GM19455 (cell line): ENCODE results near the gene TRIOBP.
"Not testable (repeated sequence)": the region's sequence is repeated elsewhere in the genome, so short reads cannot be mapped to it uniquely, and the experiment has no call there.

ENCODE experiments used
- ATAC-seq: cut with Tn5 transposase; IDR thresholded peaks from one replicate; pipeline ENCODE4 v1.9.1; 2021; ENCODE audit not compliant: unreplicated experiment

The TRIOBP gene

DNA sequence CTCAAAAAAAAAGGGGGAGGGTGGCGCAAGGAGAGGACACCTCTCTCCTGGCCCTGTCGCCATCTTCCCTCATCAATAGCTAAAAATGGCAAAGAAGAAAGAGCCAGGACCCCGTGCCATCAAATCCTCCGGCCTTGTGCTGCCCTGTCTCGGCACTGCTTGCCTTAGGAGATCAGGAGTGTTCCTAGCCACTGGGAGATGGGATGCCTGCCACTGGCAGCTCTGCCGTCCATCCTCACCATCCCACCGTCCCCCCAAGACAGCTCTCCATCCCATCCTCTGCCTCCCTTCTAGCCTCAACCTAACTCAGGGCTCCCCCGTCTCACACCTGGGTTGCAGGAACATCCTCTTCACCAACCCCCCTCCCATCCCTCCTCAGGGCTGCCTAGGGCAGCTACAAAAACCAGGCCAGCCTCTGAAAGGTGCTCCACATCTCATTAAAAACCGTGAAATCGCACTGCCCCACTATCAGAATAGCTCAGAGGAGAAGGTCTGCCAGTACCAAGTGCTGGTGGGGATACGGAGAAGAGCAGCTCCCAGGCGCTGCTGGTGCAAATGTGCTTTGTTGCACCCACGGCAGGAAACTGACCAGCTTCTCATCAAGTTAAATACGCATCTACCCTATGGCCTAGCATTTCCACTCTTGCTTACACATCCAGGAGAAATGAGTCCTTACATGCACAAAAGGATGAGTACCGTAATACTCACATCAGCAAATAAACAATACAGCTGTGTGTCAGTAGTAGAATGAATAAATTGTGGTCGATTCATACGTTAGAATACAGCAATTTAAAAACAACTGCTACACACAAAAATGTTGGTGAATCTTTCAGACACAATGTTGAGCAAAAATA, 79.2 kb downstream of the TRIOBP start:
- no peak for ATAC-seq

DNA sequence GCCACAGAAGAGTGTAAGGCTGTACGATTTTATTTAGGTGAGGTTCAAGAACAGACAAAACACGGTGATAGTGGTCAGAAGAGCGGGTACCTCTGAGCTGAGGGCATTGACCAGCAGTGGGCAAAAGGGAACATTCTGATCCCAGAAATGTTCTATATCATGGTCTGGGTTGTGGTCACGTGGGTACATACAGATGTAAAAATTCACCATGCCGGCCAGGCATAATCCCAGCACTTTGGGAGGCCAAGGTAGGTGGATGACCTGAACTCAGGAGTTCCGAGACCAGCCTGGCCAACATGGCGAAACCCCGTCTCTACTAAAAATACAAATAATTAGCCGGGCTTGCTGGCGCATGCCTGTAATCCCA, 79.8 kb downstream of the TRIOBP start:
- ATAC-seq, result no peak

DNA sequence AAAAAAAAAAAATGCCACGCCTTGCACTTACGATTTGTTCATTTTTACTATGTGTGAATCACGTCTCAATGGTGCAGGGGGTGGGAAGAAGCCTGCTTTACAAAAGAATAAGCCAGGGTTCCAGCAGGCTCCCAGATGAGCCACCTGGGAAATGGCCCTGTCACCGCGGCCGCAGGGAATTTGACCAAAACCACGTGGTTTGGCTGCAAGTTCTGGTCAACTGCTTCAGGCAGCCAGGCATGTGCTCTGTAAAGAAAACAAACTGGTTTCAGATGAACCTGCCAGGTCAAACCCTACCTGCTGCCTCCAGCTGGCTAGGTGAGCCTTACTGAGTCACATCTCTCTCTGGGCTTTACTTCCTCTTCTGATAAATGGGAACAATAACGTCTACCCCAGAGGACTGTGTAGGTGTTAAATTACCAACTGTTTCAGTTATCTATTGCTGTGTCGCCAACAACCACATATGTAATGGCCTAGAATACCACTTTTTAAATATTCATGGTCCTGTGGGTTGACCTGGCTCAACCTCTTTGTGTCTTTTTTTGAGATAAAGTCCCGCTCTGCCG, 80.4 kb downstream of the TRIOBP start:
- ATAC-seq, result no peak

DNA sequence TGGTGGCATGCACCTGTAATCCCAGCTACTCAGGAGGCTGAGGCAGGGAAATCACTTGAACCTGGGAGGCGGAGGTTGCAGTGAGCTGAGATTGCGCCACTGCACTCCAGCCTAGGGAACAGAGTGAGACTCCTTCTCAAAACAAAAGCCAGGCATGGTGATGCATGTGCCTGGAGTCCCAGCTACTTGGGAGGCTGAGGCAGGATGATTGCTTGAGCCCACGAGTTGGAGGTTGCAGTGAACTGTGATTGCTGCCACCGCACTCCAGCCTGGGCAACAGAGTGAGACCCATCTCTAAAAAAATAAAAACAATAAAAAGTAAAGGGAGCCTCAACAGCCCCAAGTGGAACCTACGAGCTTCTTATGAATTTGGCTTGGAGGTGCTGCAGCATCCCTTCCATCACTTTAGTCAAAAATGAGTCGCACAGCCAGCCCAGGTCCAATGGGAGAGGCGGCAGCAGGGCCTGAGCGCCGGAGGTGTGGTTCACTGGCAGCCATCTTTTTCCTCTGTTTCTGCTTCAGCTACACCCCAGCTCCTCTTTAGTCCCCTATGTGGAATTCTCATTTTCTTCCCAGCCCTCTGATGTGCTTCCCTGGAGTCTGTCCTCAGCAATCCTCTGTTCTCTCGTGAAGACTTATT, 81.6 kb downstream of the TRIOBP start:
- ATAC-seq, result no peak

DNA sequence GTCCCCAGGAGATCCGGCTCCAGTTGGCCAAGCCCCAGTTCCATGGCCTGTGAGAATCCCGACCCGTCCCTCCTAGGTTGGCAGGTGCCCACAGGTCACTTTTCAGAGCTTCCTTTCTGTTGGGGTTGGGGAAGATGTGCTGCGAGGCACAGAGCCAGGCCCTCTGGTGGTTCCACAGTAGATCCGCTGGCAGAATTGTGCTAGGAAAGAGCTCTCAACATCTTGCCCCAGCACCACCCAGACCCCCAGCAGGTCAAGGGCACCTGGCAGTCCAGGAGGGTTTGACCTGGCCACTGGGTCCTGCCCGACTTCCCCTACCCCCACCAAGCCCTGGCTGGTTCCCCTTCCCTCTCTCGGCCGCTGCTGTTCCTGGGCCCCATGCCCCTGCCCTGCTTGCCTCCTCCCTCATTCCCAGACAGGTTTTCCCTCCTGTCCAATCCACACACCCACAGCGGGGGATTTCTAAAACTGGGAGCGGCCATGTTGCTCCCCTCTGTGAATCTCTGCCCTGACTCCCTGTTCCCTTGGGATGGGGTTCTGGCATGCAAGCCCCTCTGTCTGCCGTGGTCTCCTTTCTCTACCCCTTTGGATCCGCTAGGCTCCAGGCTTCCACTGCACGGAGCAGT, 84.7 kb downstream of the TRIOBP start:
- no peak for ATAC-seq

DNA sequence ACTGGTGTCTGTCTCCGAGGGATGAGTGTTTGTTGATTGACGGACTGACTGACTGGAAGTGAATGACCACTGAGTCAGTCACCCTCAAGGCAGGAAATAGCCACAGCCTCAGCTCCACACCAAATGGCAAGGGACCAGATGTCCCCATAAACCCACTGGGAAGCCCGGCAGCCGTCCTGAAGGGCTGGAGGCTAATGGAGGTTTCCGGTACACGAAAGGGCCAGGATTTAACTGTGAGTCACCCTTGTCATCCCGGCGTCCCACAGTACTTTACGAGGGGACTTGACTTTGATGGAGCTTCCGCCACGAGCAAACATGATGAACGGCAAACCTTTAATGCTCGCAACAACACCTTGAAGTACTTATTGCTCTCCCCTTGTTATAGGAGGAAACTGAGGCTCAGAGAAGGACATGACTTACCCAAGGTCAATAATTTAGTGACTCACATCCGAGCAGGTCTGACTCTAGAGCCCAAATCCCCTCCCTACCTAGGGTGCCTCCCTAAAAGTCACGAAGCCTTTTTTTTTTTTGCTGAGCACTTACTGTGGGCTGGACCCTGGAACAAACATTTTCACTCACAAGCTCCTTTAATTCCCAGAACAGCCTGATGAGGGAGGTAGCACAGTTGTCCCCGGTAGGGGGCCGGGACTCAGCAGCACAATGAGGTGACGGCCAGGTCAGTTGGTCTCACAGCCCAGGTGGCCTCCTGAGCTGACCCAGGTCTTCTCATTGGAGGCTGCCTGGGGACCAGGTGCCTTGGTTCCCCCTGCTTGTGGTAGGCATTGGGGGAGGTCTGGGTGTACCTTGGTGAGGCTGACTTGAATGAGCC, 85.7 kb downstream of the TRIOBP start:
- no peak for ATAC-seq

DNA sequence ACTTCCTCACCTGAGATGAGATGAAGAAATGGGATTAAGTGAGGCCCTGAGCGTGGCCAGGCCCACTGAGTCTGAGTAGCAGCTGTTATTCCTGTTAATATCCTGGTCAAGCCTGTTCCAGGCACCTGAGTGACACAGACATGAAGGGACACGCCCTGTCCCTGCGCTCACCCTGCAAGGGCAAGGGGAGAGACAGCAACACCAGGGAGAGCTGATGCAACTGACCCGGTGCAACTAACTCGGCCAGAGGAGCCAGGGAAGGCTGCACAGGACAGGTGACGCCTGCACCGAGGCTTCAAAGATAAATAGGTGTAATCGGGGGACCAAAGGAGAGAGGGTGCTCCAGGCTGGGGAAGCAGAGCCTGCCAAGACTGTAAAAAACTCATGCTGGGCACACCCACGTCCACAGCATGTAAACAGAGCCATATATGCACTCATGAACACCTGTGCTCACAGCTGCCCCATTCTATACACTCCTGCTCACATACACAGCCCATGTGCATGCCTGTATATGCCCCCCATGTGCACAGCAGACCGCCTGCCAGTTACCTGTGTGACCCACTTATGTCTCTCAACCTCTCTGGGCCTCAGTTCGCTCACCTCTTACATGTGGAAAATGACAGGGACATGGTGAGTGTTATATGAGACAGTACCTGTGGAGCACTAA, 88.1 kb downstream of the TRIOBP start:
- no peak for ATAC-seq

DNA sequence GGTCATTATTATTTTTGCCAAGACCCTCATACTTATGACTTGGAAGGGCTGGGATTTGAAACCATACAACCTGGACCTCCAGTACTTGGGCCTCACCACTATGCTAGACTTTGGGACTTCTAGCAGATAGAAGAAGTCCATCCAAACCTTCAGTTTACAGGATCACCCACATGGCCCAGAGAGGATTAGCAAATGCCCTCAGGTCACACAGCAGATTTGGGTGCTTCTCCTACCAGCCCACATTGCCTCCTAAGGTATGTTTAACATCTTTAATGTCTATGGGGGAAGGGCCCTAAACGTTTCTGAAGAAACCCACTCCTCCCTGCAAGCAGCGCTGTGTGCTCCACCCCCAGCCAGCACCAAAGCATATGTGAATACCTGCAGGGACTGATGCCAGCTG, 93.4 kb downstream of the TRIOBP start:
- no peak for ATAC-seq

DNA sequence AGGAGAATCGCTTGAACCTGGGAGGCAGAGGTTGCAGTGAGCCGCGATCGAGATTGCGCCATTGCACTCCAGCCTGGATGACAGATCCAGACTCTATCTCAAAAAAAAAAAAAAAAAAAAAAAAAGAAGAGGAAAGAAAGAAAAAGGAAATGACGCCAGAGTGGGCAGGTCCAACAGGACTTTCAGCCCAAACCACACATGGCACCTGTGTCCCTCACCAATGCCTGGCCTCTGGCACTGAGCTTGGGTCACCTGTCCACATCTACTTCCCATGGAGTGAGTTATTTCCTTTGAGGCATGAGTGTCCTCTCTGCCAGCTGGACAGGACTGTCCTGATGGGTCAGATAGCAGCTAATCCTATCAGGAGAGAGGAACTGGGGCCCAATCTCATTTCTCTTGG, 95.6 kb downstream of the TRIOBP start:
- ATAC-seq, result no peak

DNA sequence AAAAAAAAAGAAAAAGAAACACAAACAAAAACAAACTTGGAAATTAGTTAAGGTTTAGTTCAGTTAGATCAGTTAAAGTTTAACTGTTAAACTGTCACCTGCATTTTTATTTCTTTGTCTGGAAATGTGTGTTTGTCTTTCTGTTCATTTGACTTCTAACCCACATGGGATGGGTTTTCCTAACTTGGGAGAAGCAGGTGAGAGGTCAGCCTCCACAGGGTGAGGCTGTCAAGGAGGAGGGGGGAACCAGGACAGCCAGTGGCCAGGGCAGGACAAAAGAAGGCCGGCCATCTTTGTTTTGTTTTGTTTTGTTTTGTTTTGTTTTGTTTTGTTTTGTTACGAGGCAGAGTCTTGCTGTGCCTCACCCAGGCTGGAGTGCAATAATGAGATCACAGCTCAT, 97.5 kb downstream of the TRIOBP start:
- no peak for ATAC-seq

DNA sequence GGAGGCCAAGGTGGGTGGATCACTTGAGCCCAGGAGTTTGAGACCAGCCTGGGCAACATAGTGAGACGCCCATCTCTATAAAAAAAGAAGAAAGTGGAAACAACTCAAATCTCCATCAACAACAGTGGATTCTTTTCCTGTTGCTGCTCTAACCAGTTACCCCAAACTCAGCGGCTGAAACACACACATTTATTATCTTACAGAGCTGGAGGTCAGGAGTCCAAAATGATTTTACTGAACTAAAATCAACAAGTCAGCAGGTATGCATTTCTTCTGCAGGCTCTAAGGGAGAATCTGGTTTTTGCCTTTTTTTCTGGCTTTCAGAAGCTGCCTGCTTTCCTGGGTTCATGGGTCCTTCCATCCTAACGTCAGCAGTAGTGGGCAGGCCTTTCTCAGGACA, 99.2 kb downstream of the TRIOBP start:
- ATAC-seq, result no peak

DNA sequence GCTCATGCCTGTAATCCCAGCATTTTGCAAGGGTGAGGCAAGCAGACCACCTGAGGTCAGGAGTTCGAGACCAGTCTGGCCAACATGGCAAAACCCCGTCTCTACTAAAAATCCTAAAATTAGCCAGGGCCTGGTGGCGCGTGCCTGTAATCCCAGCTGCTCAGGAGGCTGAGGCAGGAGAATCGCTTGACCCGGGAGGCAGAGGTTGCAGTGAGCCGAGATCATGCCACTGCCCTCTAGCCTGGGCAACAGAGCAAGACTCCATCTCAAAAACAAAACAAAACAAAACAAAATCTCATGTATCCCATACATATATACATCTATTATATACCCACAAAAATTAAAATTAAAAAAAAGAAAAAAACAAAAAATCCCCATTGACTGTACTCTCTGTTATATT, 100.4 kb downstream of the TRIOBP start:
- ATAC-seq, result not testable (repeated sequence)

DNA sequence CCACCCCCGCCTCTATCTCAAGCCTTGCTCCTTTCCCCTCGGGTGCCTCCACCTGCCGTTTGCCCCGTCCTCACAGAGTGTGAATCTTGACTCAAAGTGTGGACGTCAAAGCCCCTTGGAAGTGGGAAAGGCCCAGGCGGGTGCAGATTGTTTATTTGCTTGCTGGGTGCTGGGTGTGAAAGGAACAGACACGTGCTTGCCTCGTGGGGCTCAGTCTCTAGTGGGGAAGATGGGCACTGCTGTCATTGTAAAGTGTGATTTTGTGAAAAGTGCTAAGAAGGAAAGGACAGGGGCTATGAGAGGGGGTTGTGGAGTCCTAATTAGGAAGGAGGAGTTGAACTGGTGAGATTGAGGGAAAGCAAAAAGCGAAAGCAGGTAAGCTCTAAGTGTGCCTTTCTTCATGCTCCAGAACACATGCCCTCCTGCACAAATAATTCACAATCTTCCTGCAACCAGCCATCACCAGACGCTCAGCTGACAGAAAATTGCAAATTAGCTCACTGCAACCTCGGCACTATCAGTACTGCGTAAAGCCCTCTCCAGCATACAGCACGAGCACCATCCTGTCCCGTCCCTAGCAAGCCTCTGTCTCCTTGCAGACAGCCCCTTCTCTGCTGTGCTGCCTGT, 101.1 kb downstream of the TRIOBP start:
- ATAC-seq, result no peak

DNA sequence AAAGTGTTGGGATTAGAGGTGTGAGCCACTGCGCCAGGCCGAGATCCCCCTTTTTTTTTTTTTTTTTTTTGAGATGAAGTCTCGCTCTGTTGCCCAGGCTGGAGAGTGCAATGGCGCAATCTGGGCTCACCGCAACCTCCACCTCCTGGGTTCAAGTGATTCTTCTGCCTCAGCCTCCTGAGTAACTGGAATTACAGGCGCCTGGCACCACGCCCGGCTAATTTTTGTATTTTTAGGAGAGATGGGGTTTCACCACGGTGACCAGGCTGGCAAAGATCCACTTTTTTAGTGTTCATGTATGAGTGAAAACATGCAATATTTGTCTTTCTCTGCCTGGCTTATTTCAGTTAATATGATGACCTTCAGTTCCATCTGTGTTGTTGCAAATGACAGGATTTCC, 103.1 kb downstream of the TRIOBP start:
- ATAC-seq, result not testable (repeated sequence)

DNA sequence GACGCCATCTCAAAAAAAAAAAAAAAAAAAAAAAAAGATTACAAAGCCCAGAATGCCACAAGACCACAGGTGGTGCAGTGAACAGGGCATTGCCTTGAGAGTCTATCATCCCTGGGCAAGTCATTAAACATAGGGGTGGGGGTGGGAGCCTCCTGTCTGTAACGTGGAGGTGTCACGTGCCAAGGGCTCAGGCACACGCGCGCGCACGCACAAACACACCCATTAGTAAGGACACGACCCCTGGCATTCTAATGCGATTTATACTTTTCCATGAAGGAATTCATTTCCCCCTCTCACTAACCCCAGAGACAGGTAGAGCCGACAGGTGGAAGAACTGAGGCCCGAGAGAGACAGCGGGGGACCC, 105.1 kb downstream of the TRIOBP start:
- no peak for ATAC-seq

DNA sequence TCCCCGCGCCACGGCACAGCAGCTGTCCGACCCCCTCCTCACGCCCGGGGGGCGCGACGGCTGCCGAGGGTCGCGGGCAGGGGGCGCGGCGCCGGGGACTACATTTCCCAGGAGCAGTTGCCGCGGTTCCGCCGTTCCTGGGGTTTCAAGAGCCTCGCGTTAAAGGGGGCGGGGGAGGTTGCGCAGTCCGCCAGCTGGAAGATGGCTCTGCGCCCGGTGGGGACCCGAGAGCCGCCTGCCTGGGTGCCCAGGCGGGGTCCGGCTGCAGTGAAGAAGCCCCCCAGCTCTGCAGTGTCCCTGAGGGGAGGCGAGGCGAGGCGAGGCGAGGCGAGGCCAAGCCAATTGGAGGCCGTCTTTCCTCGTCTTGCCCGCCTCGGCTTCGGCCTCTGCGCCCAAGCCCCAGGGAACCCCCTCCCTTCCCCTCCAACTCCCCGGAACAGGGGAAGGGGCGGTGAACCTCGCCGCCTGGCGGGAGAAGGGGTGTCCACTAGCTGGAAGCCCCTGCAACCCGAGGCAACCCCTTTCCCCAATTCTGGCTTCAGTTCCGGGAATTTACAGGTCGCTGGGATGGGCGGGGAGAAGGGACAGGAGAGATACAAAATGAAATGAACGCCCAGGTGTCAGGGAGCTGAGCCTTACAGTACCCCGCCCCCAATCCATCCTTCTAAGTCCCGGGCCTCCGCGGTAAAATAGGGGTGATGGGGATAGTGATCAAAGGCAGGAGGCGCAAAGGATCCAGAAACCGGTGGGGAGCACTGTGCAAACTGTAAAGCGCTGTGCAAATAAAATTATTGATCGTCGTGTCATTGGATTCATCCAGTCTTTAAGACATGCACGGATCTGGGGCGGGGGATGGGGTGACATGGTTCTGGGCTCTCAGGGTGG, 105.7 kb downstream of the TRIOBP start:
- ATAC-seq, result no peak

DNA sequence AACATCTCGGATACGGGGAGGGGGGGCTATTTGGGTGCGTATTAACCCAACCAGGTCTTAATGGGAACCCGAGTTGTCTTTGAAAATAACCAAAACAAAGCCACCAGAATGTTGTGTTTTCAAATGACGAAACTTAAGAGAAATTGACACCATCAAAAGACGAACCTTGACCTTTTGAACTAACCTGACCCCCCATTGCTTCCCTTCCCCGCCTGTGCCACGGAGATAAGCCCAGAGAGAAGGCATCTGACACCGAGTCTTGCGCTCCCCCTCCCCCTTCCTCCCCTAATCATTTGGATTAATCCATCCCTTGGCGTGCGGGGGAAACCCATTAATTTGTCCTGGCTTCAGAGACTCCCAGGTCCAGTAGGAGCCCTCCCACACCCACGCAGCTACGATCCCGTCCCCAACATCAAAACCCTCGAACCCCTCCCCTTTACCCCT, 106.4 kb downstream of the TRIOBP start:
- ATAC-seq, result no peak

DNA sequence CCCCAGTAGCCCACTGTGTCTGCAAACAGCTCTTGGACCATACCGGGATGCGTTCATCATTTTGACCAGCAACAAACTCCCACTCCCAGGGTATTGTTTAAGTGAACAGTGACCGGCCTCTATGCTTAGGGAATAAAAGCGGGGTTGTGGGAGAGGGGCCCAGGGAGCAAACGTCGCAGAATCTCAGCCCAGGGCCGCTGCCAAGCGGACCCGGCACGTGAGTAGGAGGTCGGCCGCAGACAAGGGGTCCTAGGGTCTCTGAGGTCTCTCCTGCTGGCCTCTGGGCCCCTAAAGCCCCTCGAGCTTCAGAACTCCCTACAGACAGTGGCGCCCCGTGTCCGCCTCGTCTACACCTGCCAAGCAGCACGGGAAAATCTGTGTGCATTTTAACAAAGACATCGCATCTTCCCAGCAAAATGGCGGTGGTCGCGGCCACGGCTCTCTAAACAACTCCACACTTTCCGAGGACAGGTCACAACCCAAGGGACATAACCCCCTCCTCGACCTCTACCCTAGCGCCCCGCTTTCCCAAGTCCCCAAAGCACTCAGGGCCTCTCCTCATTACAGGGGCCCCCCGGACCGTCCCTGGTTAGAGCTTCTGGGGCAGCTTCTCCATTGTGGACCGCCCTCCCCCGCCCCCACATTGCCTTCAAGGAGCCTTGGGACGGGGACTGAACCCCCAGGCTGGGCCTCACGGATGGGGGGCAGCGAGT, 106.9 kb downstream of the TRIOBP start:
- ATAC-seq, result no peak
